ENCODE data around the gene MRNIP.
"Not testable (repeated sequence)": the region's sequence is repeated elsewhere in the genome, so short reads cannot be mapped to it uniquely, and the experiment has no call there.

MRNIP gene

GRCh38 chr5:179887095-179887494 lies 28.5 kb upstream of the MRNIP start:
- DNase-seq = no peak

DNA sequence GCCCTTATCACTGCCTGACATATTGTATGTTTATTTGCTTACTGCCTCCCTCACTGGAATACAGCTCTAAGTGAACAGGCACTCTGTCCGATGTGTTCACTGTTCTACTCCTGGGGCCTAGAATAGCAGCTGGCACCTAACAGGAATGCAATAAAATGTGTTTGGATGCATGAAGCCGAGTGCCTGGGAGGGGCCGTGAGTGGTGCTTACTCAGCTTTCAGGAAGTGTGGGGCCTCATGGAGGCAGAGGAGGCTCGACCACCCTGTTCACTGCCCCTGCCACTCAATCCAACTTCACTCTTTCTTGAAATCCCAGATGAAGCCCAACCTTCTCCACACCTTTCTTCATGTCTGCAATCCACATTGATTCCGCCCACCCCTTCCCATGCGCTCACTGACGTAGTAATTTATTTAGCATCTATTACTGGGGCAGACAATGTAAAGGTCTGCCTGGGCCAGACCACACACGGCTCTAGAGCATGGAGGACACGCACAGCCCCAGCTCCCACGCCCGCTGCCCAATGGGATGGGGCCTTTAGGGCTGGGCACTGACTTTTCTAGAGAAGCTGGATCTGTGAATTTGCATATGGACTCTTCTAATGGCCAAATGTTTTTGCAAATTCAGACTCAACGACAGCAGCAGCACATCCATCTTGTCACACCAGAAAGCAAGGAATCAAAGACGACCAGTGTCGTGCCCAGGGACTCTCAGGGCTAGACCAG lies 27.7 kb upstream of the MRNIP start:
- DNase-seq = no peak

GRCh38 chr5:179885491-179886090 lies 27.0 kb upstream of the MRNIP start:
- no peak for DNase-seq

GRCh38 chr5:179883163-179883562 lies 24.5 kb upstream of the MRNIP start:
- DNase-seq = no peak

DNA sequence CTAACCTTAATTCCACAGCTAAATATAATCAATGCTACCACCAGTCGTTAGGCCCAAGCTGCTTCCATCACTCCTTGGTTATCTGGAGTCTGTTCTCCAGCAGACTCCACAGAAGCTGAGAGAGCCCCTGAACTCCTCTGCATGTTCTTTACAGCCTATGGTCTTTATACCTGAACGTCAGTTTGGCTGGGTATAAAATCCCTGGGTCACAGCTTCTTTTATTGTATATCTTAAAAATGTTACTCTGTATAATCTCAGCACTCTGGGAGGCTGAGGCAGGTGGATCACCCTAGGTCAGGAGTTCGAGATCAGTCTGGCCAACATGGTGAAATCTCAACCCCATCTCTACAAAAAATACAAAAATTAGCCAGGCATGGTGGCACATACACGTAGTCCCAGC lies 23.7 kb upstream of the MRNIP start:
- DNase-seq = no peak

GRCh38 chr5:179880848-179881590 lies 22.4 kb upstream of the MRNIP start:
- no peak for DNase-seq

DNA sequence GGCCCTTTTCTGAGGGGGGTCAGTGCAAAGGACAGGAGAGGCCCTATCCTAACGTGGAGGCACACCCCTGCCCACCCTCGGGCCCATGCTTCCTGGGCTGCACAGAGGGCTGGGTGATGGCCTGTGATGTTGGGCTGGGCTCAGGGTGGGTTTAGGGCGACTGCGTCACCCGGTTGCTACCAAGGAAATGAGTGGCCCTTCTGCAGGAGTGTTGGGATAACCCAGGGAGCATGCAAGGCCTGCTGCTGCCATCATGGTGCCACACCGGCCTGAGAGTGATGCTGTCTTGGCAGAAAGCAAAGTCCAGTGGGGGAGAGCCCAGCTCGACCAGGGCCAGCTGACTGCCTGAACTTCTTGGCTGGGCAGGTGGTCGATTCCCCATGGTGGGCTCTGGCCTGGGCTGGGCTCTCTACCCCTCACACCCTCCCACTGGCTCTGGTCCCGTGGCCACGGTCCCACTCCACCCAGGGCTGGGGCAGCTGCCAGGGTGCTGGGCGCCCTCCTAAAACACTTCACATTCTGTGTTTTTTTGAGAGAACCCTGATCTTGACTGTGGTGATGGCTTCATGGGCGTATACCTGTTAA lies 21.5 kb upstream of the MRNIP start:
- DNase-seq = no peak

- no peak for DNase-seq
Measured at GRCh38 chr5:179879690-179880010, 21.0 kb upstream of the MRNIP start.

- DNase-seq = no peak
Measured at GRCh38 chr5:179879003-179879689, 20.5 kb upstream of the MRNIP start.

DNA sequence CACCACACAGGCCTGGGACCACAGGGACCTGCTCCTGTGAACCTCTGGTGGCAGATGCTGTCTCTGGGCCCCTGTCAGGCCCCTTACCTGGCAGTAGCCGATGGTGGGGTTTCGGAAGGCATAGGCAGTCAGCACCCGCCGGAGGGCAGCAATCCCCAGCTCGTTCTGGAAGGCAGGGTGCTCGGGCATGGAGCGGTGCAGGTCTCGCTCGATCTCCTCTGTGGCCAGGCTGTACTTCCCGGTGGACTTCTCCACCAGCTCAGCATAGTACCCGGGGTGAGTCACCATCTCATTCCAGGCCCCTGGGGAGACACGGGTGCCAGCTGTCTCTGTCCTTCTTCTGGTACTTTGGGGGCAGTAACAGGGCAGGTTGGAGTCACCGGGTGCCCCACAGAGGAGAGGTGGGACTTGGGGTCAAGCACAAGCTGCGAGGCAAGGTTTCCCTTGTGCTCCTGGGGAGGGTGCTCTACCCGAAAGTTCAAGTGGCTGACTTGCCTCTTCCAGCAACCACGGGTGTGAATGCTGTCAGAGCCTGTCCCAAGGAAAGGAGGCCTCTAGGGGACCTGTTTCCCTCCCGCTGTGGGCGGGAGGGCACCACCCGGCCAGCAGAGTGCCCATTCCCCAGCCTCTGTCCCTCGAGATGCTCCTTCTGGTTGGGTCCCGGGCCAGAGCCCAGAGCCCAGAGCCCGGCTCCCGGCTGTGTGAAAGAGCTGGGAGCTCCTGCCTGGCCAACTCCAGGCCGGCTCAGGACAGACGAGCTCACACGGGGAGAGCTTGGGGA lies 19.8 kb upstream of the MRNIP start:
- no peak for DNase-seq

DNA sequence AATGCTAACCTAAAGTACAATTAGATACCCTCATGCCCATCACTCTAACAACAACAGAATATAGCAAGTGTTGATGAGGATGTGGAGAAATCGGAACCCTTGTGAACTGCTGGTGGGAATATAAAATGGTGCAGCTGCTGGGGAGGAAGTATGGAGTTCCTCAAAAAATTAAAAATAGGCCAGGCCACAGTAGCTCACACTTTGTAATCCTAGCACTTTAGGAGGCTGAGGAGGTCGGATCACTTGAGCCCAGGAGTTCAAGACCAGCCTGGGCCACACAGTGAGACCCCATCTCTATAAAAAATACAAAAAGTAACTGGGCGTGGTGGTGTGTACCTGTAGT lies 18.0 kb upstream of the MRNIP start:
- no peak for DNase-seq

DNA sequence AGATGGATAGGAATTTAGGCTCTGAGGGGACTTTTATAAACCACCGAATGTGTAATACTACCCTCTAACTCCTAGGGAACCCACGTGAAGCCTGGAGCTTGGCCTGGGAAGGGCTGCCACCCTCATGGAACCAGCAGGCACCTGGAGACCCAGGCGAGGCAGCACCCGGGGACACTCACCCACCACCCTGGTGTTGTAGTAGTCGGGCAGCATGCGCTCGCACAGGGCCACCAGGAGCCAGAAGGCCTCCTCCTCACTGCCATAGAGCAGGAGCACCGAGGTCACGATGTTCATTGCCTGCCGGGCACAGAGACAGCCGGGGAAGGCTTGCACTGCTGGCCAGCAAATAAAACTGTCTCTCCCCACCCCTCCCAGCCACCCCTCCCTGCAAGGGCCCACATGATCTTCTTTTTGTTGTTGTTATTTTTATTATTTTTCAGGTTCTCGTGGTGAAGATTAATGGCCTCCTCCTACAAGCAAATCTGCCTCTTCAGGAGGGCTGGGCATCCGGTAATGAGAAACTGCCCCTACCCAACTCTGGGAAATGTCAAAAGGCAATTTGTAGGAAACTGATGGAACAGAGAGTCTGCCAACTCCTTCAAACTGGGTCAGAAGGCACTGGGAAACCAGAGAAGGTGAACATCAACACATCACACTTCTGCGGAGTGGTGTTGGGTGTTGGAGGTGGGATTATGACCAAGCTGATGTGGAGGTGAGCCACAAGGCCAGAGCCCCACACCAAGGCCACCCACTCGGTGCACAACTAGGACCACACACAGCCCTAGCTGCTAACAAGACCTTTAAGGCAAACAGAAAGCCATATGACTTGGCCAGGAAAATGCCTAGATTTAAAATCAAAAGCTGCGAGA lies 17.4 kb upstream of the MRNIP start:
- DNase-seq = no peak

- DNase-seq = no peak
Measured at GRCh38 chr5:179874536-179875292, 16.1 kb upstream of the MRNIP start.

DNA sequence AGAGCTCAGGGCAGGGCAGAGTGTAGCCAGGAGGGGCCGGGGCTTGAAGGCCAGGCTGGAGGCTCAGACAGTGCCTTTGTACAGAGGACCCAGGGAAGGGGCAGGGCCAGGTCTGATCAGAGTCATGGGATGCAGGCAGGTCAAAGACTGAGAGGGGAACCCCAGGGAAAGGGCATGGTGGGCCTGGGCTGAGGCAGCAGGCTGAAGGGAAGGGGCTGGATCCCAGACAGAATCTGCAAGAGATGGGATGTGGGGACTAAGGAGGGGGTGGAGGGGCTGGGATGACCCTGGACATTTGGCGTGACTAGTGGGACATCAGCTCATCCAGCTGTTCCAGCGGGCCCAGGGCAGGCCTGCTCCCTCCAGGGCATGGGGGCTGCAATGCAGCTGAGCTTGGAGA lies 15.5 kb upstream of the MRNIP start:
- DNase-seq = no peak

- DNase-seq = no peak
Measured at GRCh38 chr5:179873588-179874110, 15.0 kb upstream of the MRNIP start.

- DNase-seq = no peak
Measured at GRCh38 chr5:179872828-179873575, 14.4 kb upstream of the MRNIP start.

GRCh38 chr5:179872055-179872827 lies 13.6 kb upstream of the MRNIP start:
- no peak for DNase-seq

DNA sequence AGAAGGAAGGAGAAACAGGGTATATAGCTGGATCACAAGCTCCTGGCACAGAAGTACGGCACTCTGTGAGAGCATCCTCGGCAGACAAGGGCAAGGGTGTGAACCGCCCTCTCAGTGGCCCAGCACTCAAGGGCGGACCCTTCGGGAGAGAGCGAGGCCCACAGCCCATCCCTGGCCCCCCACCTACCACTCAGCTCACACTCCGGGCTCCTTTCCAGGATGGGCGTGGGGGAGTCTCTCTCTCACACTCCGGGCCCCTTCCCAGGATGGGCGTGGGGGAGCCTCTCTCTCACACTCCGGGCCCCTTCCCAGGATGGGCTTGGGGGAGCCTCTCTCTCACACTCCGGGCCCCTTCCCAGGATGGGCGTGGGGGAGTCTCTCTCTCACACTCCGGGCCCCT lies 12.9 kb upstream of the MRNIP start:
- DNase-seq = not testable (repeated sequence)

DNA sequence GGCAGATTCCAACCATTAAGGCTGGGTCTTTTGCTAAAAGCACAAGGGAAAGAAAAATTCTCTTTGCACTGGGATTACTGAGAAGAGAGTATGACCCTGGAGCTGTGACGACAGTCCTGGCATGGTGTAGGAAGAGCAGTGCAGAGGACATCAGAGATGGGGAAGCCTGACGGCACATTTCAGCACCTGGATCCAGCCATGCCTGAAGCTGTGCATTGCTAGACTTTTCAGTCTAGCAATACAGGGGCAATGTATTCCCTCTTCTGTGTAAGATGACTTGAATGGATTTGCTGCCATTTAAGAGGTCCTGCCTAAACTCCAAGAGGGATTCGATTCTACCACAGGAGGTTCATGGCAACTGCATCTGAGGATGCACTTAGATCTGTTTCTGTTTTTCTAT lies 12.3 kb upstream of the MRNIP start:
- no peak for DNase-seq
